ENCODE measurements around the gene FAM107B.

GRCh38 chr10:14613588-14613920 lies 161.1 kb downstream of the FAM107B start:
- TF ChIP-seq ELK4 (IDR thresholded peaks at IDR 0.05; ENCODE audit: borderline replicate concordance, low read depth, low read length), result no peak
- TF ChIP-seq CTCF (tag by site-specific recombination; IDR thresholded peaks at IDR 0.05), result no peak
- TF ChIP-seq ATF2 (tag by site-specific recombination; IDR thresholded peaks at IDR 0.05; ENCODE audit: low read depth), result no peak
- TF ChIP-seq ZNF777 (tag by site-specific recombination; IDR thresholded peaks at IDR 0.05; ENCODE audit: borderline replicate concordance), result no peak
- no peak for TF ChIP-seq ZNF280C (tag by site-specific recombination; IDR thresholded peaks at IDR 0.05)
- TF ChIP-seq ZNF133 (tag by site-specific recombination; IDR thresholded peaks at IDR 0.05), result no peak
- TF ChIP-seq SCRT1 (tag by site-specific recombination; IDR thresholded peaks at IDR 0.05; ENCODE audit: borderline replicate concordance), result no peak
- TF ChIP-seq ZNF202 (tag by site-specific recombination; IDR thresholded peaks at IDR 0.05; ENCODE audit: borderline replicate concordance), result no peak
- TF ChIP-seq ZBTB17 (tag by site-specific recombination; IDR thresholded peaks at IDR 0.05), result no peak
- TF ChIP-seq ZNF837 (tag by site-specific recombination; IDR thresholded peaks at IDR 0.05), result no peak
- no peak for TF ChIP-seq YY1 (tag by site-specific recombination; IDR thresholded peaks at IDR 0.05)
- TF ChIP-seq ZBTB11 (tag by site-specific recombination; conservative IDR thresholded peaks at IDR 0.05; ENCODE audit: low read depth), result no peak
- TF ChIP-seq ZBTB44 (tag by site-specific recombination; IDR thresholded peaks at IDR 0.05), result no peak
- TF ChIP-seq BCL6B (tag by site-specific recombination; IDR thresholded peaks at IDR 0.05), result no peak

Measured in HEK293 (cell line).